OCI-LY3 (cell line): ENCODE results near the gene ARHGAP26.

ENCODE experiments used
- CTCF ChIP-seq: fragments of 200-600, 300-600 bp; sonication (generic); IDR thresholded peaks from 2 replicates; pipeline ENCODE4 v1.5.1; 2014; ENCODE audit warnings: antibody characterized with exemption, low read length, low read depth
- EZH2phosphoT487 ChIP-seq: fragments of 200-600 bp; shearing (Covaris generic); IDR thresholded peaks from 2 replicates; pipeline ENCODE4 v1.6.1; 2018; ENCODE audit warnings: antibody characterized with exemption, mixed run types, low read depth

GRCh38 chr5:142758062-142758795 lies 11.9 kb upstream of the ARHGAP26 start:
- TF ChIP-seq CTCF (no peak), EZH2phosphoT487 (no peak)
